IMR-90 (cell line): ENCODE results near the gene SPEF2.

Experiments used
- BHLHE40 ChIP-seq: fragments of 150-350 bp; IDR thresholded peaks from 2 replicates; pipeline ENCODE4 v1.6.1; 2016; ENCODE audit warnings: mild to moderate bottlenecking, low read depth, low read length
- CHD1 ChIP-seq: IDR thresholded peaks from 2 replicates; pipeline ENCODE4 v1.6.1; 2012; ENCODE audit warnings: low read depth, low read length, improper control_type of control experiment
- FOS ChIP-seq: fragments of 150-350 bp; IDR thresholded peaks from 2 replicates; pipeline ENCODE4 v1.6.1; 2016; ENCODE audit warnings: low read depth, low read length
- NFE2L2 ChIP-seq: fragments of 150-350 bp; IDR thresholded peaks from 2 replicates; pipeline ENCODE4 v1.6.1; 2016; ENCODE audit warnings: low read depth, mild to moderate bottlenecking, low read length
- POLR2A ChIP-seq: IDR thresholded peaks from 2 replicates; pipeline ENCODE4 v1.6.1; 2012; ENCODE audit warnings: mild to moderate bottlenecking, low read depth, low read length
- RAD21 ChIP-seq: IDR thresholded peaks from 2 replicates; pipeline ENCODE4 v1.6.1; 2012; ENCODE audit warnings: low read length, improper control_type of control experiment
- RCOR1 ChIP-seq: IDR thresholded peaks from 2 replicates; pipeline ENCODE4 v1.6.1; 2012; ENCODE audit warnings: mild to moderate bottlenecking, low read length, improper control_type of control experiment; ENCODE audit not compliant: insufficient replicate concordance
- RFX5 ChIP-seq: IDR thresholded peaks from 2 replicates; pipeline ENCODE4 v1.8.0; 2012; ENCODE audit warnings: low read depth, mild to moderate bottlenecking, low read length, moderate library complexity
- SMC3 ChIP-seq: fragments of 150-350 bp; IDR thresholded peaks from 2 replicates; pipeline ENCODE4 v1.6.1; 2016; ENCODE audit warnings: low read depth, mild to moderate bottlenecking, antibody characterized with exemption, low read length, moderate library complexity
- TF ChIP-seq, protein P1 (sequence below): conservative IDR thresholded peaks from 2 replicates; pipeline ENCODE4 v1.5.1; 2012; ENCODE audit warnings: mild to moderate bottlenecking, low read depth, low read length, improper control_type of control experiment
- TF ChIP-seq, protein P2 (sequence below): fragments of 150-350 bp; IDR thresholded peaks from 2 replicates; pipeline ENCODE4 v1.6.1; 2016; ENCODE audit warnings: low read depth, mild to moderate bottlenecking, low read length, moderate library complexity, borderline replicate concordance
- TF ChIP-seq, protein P3 (sequence below): fragments of 150-350 bp; IDR thresholded peaks from 2 replicates; pipeline ENCODE4 v1.6.1; 2017; ENCODE audit warnings: mild to moderate bottlenecking, antibody characterized with exemption, low read length, low read depth

DNA sequence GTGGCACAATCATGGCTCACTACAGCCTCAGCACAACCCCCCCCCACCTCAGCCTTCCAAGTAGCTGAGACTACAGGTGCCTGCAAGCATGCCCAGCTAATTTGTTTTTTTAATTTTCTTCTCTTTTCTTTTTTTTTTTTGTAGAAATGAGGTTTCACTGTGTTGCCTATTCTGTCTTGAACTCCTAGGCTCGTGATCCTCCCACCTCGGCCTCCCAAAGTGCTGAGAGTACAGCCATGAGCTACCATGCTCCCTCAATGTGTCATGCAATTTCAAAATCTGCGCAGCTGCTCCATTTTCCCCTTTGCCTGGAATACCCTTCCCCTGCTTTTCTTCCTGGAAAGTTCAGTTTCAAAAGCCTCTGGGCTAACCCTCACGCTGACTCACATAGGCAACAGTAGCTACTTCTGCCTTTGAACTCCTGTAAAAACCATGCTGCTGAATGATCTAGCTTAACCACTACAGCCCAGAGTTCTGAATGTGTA is 168.0 kb downstream of the SPEF2 start:
- TF ChIP-seq POLR2A (no peak), SMC3 (no peak), RCOR1 (no peak), FOS (no peak), RAD21 (no peak), BHLHE40 (no peak), CHD1 (no peak), RFX5 (no peak), NFE2L2 (no peak)
- TF ChIP-seq, protein P1, sequence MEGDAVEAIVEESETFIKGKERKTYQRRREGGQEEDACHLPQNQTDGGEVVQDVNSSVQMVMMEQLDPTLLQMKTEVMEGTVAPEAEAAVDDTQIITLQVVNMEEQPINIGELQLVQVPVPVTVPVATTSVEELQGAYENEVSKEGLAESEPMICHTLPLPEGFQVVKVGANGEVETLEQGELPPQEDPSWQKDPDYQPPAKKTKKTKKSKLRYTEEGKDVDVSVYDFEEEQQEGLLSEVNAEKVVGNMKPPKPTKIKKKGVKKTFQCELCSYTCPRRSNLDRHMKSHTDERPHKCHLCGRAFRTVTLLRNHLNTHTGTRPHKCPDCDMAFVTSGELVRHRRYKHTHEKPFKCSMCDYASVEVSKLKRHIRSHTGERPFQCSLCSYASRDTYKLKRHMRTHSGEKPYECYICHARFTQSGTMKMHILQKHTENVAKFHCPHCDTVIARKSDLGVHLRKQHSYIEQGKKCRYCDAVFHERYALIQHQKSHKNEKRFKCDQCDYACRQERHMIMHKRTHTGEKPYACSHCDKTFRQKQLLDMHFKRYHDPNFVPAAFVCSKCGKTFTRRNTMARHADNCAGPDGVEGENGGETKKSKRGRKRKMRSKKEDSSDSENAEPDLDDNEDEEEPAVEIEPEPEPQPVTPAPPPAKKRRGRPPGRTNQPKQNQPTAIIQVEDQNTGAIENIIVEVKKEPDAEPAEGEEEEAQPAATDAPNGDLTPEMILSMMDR, result no peak
- TF ChIP-seq, protein P2, sequence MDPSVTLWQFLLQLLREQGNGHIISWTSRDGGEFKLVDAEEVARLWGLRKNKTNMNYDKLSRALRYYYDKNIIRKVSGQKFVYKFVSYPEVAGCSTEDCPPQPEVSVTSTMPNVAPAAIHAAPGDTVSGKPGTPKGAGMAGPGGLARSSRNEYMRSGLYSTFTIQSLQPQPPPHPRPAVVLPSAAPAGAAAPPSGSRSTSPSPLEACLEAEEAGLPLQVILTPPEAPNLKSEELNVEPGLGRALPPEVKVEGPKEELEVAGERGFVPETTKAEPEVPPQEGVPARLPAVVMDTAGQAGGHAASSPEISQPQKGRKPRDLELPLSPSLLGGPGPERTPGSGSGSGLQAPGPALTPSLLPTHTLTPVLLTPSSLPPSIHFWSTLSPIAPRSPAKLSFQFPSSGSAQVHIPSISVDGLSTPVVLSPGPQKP, result no peak
- TF ChIP-seq, protein P3, sequence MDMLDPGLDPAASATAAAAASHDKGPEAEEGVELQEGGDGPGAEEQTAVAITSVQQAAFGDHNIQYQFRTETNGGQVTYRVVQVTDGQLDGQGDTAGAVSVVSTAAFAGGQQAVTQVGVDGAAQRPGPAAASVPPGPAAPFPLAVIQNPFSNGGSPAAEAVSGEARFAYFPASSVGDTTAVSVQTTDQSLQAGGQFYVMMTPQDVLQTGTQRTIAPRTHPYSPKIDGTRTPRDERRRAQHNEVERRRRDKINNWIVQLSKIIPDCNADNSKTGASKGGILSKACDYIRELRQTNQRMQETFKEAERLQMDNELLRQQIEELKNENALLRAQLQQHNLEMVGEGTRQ, result no peak
